Endodermal cell (in vitro differentiated cells): Measurements from ENCODE around the gene WFS1. TPM values are rescaled to one million over a fixed set of nuclear protein-coding genes. Genes with fewer than 3 reads are reported as not detected.

ENCODE experiments used
- DNase-seq: peaks from one replicate; pipeline ENCODE4 v3.0.0-alpha.2; 2017
- H3K27ac ChIP-seq: 2 replicates; pipeline ENCODE4 v1.5.1; 2013; ENCODE audit warnings: mild to moderate bottlenecking, low read depth, low read length, moderate library complexity
- H3K27me3 ChIP-seq: 2 replicates; pipeline ENCODE4 v1.6.1; 2013; ENCODE audit warnings: mild to moderate bottlenecking, low read length, moderate library complexity; ENCODE audit not compliant: insufficient read depth, control insufficient read depth, poor library complexity, severe bottlenecking
- H3K36me3 ChIP-seq: 2 replicates; pipeline ENCODE4 v1.7.0; 2013; ENCODE audit warnings: mild to moderate bottlenecking, low read length, moderate library complexity; ENCODE audit not compliant: control insufficient read depth, insufficient read depth
- H3K4me1 ChIP-seq: one replicate; pipeline ENCODE4 v1.7.0; 2013; ENCODE audit warnings: low read length; ENCODE audit not compliant: control insufficient read depth, insufficient read depth
- H3K4me3 ChIP-seq: 2 replicates; pipeline ENCODE4 v1.5.1; 2013; ENCODE audit warnings: mild to moderate bottlenecking, low read length, moderate library complexity
- H3K9ac ChIP-seq: 2 replicates; pipeline ENCODE4 v1.6.1; 2013; ENCODE audit warnings: mild to moderate bottlenecking, low read length, moderate library complexity; ENCODE audit not compliant: poor library complexity, severe bottlenecking; ENCODE audit errors: extremely low read depth
- H3K9me3 ChIP-seq: 2 replicates; pipeline ENCODE4 v1.6.1; 2013; ENCODE audit warnings: mild to moderate bottlenecking, low read length, moderate library complexity; ENCODE audit not compliant: control insufficient read depth
- H3K27ac Mint-ChIP-seq: 2 replicates; pipeline ENCODE4 v1.8.0; 2020; ENCODE audit warnings: mixed read lengths
- H3K27me3 Mint-ChIP-seq: 2 replicates; pipeline ENCODE4 v1.8.0; 2021; ENCODE audit warnings: mild to moderate bottlenecking, mixed read lengths; ENCODE audit not compliant: insufficient read depth
- H3K36me3 Mint-ChIP-seq: 2 replicates; pipeline ENCODE4 v1.8.0; 2020; ENCODE audit warnings: low read depth, mixed read lengths
- H3K4me1 Mint-ChIP-seq: 2 replicates; pipeline ENCODE4 v1.8.0; 2020; ENCODE audit warnings: mixed read lengths
- H3K4me3 Mint-ChIP-seq: 2 replicates; pipeline ENCODE4 v1.8.0; 2020; ENCODE audit warnings: mild to moderate bottlenecking, moderate library complexity, mixed read lengths
- H3K9me3 Mint-ChIP-seq: 2 replicates; pipeline ENCODE4 v1.8.0; 2020; ENCODE audit warnings: mild to moderate bottlenecking, mixed read lengths
- CTCF ChIP-seq: fragments of 200-600 bp; sonication (generic); conservative IDR thresholded peaks from 2 replicates; pipeline ENCODE4 v1.5.0; 2021; ENCODE audit warnings: antibody characterized with exemption, mild to moderate bottlenecking
- WGBS, 2 experiments: methylation state at CpG; one replicate each; pipeline versions ENCODE4 v1.1.5 to v1.1.7; 2013; ENCODE audit warnings: missing lambda C conversion rate in 2 of 2, mixed read lengths in 1 of 2; ENCODE audit not compliant: insufficient coverage in 1 of 2, insufficient read length in 1 of 2; 5-methylcytosine and 5-hydroxymethylcytosine counted together
- total RNA-seq, 2 donors: library from RNA; stranded (reverse); fragmentation: NEBNext Ultra II Directional in 1 of 2; extraction: Animal tissue kit (Norgen Biotek cat#: 25700) in 1 of 2; gene quantifications; 2 replicates in 1 of 2; 3 replicates in 1 of 2; pipeline ENCODE4 v1.2.1, GENCODE V29; 2021

The WFS1 gene
- total RNA-seq, 2 donors from 2014 or later: 25.3 to 26.1 TPM

DNA sequence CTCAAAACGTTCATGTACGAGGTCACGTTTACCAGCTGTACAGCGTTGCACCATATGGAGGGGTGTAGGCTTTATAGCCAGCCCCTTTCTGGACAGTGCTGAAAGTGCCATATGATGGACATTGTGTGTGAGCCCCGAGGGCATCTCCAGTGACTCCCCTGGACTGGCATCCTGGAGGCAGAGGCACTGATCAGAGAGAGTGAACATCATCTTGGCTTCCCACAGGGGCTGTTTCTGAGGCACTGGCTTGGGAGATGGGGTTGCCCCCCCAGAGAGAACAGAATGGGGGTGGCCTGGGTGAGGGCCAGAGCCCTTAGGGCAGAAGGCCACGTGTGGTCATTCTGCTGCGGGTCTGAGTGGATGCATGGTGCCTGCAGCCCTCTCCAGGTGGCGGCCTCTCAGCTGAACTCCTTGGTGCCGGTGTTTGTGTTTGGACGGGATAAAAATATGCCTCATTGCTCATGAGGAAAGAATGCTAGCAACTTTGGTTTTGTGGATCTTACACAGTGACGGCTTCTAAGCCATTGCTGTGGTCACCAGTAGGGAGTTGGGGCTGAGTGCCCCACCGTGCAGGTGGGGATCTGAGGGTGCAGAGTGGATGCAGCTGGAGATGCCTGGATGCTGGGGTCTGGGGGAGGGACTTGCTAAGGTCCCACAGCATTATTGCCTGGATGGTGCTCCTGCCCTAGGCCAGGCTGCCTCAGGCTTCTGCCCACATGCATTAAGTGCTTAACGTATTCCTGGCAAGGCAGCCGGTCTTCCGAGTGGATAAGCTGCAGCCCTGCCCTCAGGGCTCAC is 3.4 kb downstream of the WFS1 start:
- WGBS, 2 experiments: 90 to 92% methylated on average over 14 to 15 of the region's 15 CpGs
- Mint-ChIP-seq H3K27ac (no peak overlapping the region), H3K9me3 (no peaks in the 10 kb centered on the region), H3K36me3 (no peaks in the 10 kb centered on the region), H3K4me3 (no peak overlapping the region), H3K27me3 (no peaks in the 10 kb centered on the region), H3K4me1 (peaks cover 24% of the 10 kb centered on the region)
- no peaks in the 10 kb centered on the region for H3K36me3 ChIP-seq
- no peak for DNase-seq
- H3K4me3 ChIP-seq: no peak overlapping the region
- H3K4me1 ChIP-seq: peaks cover 2% of the 10 kb centered on the region
- no peak for TF ChIP-seq CTCF
- H3K9ac ChIP-seq: no peak overlapping the region
- peak overlapping the region; percentile 41 for H3K27ac ChIP-seq
- H3K27me3 ChIP-seq: no peaks in the 10 kb centered on the region
- no peaks in the 10 kb centered on the region for H3K9me3 ChIP-seq

GRCh38 chr4:6273661-6273990 is 4.0 kb downstream of the WFS1 start:
- peaks cover 24% of the 10 kb centered on the region for H3K4me1 Mint-ChIP-seq
- DNase-seq: no peak
- H3K27me3 Mint-ChIP-seq: no peaks in the 10 kb centered on the region
- no peaks in the 10 kb centered on the region for H3K9me3 Mint-ChIP-seq
- TF ChIP-seq CTCF: no peak
- H3K4me3 Mint-ChIP-seq: no peak overlapping the region
- no peaks in the 10 kb centered on the region for H3K27me3 ChIP-seq
- no peaks in the 10 kb centered on the region for H3K36me3 ChIP-seq
- H3K4me1 ChIP-seq: peaks cover 2% of the 10 kb centered on the region
- peak overlapping the region; percentile 41 for H3K27ac ChIP-seq
- no peak overlapping the region for H3K27ac Mint-ChIP-seq
- no peaks in the 10 kb centered on the region for H3K9me3 ChIP-seq
- WGBS, 2 experiments: 60 to 80% methylated on average over 1 of the region's 1 CpG
- H3K36me3 Mint-ChIP-seq: no peaks in the 10 kb centered on the region
- no peak overlapping the region for H3K4me3 ChIP-seq
- no peak overlapping the region for H3K9ac ChIP-seq

GRCh38 chr4:6275351-6275750 is 5.7 kb downstream of the WFS1 start:
- Histone ChIP-seq H3K27ac (no peak overlapping the region), H3K9ac (no peak overlapping the region), H3K4me3 (no peak overlapping the region), H3K36me3 (no peaks in the 10 kb centered on the region), H3K27me3 (no peaks in the 10 kb centered on the region), H3K4me1 (peaks cover 2% of the 10 kb centered on the region), H3K9me3 (no peaks in the 10 kb centered on the region)
- H3K4me1 Mint-ChIP-seq: peaks cover 19% of the 10 kb centered on the region
- H3K4me3 Mint-ChIP-seq: no peak overlapping the region
- H3K27ac Mint-ChIP-seq: no peak overlapping the region
- DNase-seq: no peak
- no peaks in the 10 kb centered on the region for H3K9me3 Mint-ChIP-seq
- no peaks in the 10 kb centered on the region for H3K27me3 Mint-ChIP-seq
- 89 to 95% methylated on average over 6 to 10 of the region's 10 CpGs for WGBS, 2 experiments
- no peaks in the 10 kb centered on the region for H3K36me3 Mint-ChIP-seq
- TF ChIP-seq CTCF: no peak
